ENCODE measurements around the gene NAT10. TPM values are rescaled to one million over a fixed set of nuclear protein-coding genes. Genes with fewer than 3 reads are reported as not detected.
"Not testable (repeated sequence)": the region's sequence is repeated elsewhere in the genome, so short reads cannot be mapped to it uniquely, and the experiment has no call there.

The NAT10 gene
- polyA plus RNA-seq (2013, experiment 1 of 2; ENCODE audit: insufficient read length): 43.0 TPM
- polyA plus RNA-seq (2013, experiment 2 of 2; ENCODE audit: insufficient read length): 41.2 TPM

DNA sequence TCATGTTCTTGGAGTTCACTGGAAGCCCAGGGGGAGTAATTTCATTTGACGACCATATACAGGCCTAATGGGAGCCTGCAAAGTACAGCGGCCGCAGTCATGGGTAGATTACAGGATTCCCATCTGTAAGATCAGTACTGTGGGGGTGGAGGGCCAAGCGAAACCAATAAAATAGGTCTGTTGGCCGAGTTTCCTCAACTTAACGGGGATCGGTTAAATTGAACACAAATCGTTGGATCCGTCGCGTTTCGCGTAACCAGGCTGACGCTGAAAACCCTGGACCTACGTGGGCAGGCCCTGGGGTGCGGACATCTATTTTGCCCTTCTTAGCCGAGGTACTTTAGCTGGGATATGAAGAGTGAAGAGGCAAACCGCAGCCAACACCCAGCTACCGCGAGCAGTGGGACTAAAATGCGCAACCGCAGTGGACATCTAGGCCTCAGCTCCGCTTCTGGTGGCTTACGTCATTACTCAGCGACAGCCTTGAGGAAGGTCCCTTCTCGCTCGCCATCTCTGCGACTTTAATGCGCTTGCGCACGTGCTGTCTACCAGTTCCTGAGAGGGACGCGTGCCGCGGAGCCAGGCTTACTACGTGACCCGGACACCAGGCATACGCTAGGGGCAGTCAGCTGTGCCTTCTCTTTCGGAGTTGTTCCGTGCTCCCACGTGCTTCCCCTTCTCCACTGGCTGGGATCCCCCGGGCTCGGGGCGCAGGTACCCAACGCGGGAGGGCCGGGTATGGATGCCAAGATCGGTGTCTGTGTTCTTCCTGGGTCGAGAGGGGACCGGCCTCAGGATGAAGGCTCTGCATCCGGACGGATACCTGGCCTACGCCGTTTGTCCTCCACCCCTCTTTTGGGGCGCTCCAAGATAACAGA, at the start of gene NAT10:
TSS of gene NAT10 (plus strand) at position 551 of the 878 bp plus-strand sequence. CDS start 2,597 bp downstream, outside the sequence.
- peak; percentile 99 for DNase-seq

DNA sequence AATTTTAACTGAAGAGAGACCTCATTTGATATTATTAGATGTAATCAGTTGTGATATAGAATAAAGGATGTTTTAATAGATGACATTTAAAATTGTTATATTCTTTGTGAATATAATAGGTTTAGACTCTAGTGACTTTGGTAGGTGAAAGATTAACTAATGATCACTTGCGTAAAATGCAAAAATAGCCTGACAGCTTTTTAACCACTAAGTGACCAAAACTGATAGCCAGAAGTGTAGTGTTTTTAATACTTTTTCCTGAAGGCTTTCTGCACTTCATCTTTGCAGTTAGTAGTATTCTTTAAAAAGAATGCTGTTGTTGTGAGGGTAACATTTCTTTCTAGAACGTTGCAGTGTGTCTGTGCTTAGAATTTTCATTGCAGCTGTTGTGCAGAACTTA, 48.8 kb upstream of the NAT10 start:
- no peak for DNase-seq

DNA sequence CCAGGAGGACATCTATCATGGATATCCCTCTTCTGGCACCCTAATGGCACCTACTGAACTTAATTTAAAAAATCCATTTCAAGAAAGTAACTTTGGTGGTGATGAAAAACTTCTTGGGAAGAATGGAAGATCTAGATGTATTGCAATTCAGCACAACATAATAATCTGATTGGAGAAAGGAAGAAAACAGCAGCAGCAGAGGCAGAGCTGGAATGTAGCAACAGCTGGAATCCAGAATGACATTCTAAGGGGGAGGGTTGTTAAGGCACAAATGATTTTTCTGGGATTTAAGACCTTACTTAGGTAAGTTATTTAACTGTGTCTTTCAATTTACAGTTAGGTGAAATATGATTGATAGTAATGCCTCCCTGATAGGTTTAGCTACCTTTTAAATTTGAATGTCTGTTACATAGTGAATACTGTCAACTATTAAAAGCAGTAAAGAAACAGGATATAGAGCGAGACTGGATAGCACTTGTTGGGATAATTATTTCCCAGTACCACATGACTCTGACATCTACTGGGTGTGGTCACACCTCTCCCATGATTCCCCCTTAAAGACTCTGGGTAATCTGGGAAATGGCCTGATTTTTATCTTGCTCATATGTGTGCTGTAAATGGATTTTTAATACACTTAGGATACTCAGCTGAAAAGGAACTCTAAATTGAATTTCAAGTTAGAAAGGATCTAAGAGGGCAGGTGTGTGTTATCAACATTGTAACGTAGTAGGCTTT, 42.2 kb upstream of the NAT10 start:
- DNase-seq: no peak

DNA sequence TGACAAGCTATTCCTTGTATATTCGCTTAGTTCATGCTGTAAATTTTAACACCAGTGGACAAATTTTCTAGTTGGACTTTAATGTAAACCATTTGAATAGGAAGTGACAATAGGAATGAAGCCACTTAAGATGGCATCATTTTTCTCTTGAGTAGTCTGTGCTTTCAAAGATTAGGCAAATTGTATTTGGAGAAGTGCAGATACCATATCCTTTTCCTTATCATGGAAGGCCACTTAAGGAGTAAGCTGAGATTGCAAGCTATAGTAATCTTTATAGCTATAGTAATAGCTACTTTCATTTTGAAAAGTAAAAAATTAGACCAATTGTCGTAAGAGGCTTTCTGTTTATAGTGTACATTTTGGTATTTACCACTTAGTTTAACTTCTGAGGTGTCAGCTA, 41.1 kb upstream of the NAT10 start:
- no peak for DNase-seq

DNA sequence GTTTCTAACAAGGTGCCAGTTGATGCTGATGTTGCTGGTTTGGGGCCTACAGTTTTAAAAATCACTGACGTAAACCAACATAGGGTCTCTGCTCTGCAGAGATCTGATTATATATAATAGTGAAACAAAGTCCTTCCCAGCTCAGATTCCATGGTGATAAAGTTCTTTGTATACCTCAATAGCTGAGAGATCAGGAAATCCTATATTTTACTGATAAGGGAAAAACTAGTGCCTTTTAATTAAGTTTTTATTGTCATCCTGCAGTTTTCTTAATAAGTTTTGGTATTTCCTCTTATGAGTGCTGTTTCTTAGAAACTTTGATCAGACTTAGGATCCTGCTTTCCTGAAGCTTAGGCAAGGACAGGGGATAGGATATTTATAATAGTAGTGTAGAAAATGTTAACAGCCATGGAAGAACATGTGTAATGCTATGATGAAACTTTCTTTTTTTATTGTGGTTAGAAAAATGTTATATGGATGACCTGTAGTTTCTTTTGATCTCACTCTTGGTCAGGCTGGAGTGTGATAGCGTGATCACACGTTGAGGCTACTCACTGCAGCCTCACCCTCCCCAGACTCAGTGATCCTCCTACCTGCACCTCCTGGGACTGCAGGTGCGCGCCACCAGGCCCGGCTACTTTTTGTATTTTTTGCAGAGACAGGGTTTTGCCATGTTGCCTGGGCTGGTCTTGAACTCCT, 39.8 kb upstream of the NAT10 start:
- no peak for DNase-seq

DNA sequence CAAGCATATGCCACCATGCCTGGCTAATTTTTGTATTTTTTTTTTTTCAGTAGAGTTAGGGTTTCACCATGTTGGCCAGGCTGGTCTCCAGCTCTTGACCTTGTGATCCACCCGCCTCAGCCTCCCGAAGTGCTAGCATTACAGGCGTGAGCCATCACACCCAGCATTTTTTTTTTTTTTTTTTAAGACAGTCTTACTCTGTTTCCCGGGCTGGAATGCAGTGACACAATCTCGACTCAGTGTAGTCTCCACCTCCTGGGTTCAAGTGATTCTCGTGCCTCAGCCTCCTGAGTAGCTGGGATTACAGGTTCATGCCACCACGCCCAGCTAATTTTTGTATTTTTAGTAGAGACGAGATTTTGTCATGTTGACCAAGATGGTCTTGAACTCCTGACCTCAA, 38.7 kb upstream of the NAT10 start:
- DNase-seq: not testable (repeated sequence)

DNA sequence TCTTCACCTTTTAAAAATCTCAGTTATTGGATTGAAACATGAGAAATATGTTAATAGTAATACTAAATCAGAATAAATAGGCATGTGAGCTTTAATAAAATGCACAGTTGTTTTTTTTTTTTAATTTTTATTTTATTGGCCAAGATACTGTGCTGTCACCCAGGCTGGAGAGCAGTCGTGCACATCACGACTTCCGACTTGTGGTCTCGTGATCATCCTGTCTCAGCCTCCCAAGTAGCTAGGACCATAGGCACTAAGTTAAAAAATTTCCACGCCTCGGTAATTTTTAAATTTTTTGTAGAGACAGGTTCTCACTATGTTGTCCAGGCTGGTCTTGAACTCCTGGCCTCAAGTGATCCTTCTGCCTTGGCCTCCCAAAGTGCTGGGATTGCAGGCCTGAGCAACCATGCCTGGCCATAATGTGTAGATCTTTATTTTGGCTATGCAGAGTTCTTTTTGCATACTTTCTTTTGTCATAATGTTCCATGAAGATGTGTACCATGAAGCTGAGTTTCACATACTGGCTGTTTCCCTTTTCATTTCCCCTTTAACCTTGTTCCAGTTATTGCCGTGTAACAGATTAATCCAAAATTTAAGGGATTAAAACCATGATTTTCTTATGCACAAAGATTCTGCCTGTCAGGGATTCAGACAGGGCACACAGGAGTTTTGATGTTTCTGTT, 37.9 kb upstream of the NAT10 start:
- no peak for DNase-seq

DNA sequence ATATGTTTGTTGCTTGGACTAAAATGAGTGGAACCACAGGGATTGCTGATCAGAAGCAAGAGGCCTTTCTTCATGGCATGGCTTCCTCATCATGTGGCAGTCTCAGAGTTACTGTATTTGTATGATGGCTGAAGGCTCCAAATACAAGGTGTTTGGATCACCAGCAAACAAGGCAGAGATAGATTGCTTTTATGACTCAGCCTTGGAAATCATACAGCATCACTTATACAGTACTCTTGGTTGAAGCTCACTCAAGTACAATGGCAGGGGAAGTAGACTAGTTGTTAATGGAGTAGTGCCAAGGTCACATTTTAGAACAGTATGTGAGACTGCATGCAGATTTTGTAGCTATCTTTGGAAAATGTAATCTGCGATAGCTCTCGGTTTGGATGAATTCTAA, 37.3 kb upstream of the NAT10 start:
- DNase-seq: no peak

DNA sequence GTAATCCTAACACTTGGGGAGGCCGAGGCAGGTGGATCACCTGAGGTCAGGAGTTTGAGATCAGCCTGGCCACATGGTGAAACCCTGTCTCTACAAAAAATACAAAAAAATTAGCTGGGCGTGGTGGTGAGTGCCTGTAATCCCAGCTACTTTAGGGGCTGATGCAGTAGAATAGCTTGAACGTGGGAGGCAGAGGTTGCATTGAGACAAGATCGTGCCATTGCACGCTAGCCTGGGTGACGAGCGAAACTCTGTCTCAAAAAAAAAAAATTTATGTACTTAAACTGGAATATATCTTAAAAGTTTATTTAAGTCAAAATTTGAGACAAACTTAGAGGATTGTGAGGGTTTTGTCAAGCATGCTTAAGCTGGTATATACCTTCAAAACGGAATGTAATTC, 34.1 kb upstream of the NAT10 start:
- not testable (repeated sequence) for DNase-seq

DNA sequence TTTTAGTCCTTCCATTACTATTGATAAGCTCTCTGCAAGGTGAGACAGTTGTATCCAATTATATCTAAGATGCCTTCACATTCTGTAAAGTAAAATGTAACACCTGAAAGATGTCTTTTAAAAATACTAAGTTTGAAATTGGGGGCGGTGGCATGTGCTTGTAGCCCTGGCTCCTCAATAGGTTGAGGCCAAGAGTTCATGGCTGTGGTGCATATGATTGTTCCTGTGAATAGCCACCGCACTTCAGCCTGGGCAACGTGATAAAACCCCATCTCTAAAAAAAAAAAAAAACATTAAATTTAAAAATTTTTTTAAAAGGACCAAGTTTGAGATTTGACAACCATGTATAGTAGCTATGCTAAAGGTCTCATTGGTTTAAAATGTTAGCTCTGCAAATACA, 33.4 kb upstream of the NAT10 start:
- no peak for DNase-seq

DNA sequence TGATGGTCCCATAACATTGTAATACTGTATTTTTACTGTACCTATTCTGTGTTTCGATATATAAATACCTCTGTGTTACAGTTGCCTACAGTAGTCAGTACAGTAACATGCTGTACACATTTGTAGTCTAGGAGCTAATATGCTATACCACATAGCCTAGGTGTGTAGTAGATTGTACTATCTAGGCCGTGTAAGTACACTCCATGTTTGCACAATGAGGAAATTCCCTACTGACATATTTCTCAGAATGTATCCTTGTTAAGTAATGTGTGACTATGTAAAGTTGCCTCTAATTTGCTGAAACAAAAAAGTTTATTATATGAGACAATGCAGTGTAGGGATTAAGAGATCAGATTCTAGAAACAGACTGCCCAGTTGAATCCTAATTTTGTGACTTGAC, 32.6 kb upstream of the NAT10 start:
- no peak for DNase-seq

DNA sequence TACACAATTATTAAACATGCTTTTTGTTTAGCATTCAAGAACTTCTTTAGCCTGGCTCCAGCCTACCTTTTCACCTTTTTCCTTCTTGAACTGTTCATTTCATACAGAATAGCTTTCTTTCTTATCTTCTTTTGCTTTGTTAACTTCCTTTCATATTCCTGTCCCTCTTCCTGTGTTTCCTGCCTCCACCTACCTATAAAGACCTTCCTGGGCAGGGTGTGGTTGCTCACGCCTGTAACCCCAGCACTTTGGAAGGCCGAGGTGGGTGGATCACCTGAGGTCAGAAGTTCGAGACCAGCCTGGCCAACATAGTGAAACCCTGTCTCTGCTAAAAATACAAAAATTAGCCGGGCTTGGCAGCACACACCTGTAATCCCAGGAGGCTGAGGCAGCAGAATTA, 31.0 kb upstream of the NAT10 start:
- DNase-seq: no peak

DNA sequence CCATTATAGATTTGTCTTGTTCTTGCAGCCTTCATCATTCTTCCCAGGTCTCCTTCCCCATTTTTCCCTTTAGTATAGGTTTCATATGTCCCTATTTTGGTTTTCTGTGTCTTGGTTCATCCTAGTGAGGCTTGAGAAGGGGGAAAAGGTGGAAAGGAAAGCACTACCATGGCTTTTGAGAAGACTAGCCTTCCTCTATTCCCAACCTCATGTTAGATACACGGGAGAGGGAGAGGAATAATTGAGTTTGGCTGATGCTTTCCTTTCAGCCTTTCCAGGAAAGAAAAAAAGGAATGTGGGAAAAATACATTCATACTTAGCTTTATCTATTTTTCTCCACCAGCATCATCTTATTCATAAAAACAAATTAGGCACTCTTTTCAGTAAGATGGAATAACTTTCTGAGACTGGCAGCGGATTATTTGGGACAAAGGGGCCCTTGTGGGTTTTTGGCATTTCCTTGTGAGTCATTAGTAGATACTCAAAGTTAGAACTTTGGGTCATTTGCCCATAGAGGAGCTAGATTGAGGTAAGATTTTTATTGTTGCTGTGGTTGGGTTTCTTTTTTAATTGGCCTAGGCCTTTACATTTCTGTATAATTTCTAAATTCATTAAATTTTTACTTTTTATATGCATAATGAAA, 30.1 kb upstream of the NAT10 start:
- DNase-seq: peak; percentile 52

DNA sequence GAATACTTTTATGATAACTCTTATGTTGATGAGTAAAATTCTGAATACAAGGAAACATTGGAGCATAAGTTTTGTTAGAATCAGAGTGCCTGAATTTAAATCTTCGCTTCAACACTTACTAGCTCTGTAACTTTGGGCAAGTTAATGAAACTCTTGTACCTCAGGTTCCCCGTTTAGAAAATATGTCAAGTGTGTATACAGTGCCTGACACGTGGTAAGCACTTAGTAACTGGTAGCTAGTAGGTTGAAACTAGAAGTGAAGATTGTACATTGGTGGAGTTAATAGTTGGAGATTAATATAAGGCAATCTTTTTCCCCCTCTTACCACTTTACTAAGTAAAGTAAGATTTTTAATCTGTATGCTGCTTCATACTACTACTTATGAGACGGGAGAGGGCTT, 24.8 kb upstream of the NAT10 start:
- no peak for DNase-seq

DNA sequence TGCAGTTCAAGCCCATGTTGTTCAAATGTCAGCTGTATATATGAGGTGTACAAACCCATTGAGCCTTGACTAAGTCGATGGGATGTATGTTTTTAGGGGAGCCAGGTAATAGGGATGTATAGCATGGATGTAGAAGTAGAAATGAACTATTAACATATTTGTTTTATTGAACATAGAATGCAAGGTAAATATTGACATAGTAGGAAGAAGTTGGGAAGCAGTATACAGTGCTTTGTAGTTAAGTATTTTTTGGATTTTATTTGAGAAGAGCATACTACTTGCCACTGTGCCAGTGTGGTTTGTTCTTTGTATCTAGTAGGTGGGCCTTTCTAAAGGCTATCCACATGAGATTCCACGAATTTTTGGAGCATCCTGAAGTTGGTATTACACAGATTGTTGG, 20.8 kb upstream of the NAT10 start:
- DNase-seq: no peak

DNA sequence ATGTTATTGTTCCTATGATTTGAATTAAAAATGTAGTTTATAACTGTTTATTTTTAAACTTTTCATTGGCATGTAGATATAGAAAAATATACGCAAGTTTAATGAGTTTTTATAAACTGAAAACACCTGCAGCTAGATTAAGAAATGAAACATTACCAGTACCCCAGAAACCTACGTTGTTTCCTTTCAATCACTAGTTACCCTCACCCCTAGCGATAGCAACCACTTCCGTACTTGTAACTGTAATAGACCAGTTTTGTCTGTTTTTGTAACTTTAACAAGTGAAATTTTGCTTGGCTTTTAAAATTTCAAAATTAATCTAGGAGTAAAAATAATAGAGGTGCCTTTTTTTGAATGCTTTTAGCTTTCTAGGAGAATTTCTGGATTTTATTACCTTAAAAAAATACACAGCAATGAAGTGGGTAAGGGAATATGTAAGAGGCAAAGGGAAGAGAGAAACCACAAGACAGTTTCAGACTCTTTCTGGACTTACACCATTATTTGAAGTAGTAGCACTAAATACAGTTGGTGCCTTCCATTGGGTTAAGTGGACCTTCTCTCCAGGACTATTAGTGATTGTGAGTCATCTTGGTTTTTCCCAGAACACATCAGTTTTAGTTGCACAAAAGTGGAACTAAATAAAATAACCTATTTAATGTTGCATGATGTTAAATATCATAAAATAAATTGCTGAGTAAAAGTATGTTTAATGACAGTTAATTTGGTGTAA, 18.7 kb upstream of the NAT10 start:
- no peak for DNase-seq

DNA sequence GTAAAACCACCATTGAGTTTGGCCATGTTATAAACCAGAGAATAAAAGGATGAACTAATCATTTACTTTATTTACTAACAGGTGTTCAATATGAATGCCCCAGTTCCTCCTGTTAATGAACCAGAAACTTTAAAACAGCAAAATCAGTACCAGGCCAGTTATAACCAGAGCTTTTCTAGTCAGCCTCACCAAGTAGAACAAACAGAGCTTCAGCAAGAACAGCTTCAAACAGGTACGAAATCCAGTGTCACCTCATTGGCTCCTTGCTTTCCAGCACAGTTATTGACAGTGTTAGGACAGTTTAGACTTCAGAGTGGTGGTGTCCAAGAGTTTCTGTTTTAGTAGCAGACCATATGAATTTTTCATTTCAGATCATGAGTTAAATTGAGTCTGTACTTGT, 13.6 kb upstream of the NAT10 start:
- DNase-seq: no peak

DNA sequence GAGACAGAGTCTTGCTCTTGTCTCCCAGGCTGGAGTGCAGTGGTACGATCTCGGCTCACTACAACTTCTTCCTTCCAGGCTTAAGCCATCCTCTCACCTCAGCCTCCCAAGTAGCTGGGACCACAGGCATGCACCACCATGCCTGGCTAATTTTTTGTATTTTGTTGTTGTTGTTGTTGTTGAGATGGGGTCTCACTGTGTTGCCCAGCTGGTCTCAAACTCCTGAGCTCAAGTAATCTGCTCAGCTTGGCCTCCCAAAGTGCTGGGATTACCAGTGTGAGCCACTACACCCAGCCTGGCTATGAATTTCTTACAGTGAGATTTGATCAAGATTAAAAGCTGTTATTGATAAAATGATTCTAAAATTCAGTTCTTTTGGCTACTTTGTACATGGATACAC, 10.5 kb upstream of the NAT10 start:
- not testable (repeated sequence) for DNase-seq

DNA sequence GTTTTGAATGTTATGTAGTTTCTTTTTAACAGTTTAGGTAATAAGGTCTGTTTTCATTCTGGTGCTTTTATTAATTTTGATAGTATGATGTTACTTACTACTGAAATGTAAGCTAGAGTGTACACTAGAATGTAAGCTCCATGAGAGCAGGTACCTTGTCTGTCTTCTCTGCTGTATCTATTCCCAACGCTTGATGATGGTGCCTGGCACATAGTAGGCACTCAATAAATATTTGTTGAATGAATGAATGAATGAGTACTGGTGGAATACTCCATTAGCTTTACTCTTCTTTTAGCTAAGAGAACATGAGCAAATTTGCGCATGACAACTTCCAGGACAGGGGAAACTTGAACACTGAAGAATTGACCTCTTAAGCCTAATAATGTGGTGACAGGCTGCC, 6.6 kb upstream of the NAT10 start:
- DNase-seq: no peak

DNA sequence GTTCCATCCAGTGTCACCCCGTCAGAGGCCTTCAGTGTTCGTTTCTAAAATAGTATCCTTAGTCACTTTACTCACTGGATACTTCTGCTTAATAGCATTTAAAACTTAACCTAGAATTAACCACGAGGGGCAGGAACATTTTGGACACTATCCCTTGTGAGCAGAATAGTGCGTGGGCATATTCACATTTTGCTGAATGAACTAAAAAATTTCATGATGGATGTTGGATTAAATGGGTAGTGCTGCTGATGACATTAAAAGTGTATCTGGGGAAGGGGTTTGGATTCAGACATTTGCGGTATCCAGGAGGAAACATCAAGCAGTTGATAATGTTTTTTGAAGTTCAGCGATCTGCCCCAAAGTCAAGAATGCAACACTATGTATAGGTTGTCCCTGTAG, 750 bp upstream of the NAT10 start:
- DNase-seq: no peak

DNA sequence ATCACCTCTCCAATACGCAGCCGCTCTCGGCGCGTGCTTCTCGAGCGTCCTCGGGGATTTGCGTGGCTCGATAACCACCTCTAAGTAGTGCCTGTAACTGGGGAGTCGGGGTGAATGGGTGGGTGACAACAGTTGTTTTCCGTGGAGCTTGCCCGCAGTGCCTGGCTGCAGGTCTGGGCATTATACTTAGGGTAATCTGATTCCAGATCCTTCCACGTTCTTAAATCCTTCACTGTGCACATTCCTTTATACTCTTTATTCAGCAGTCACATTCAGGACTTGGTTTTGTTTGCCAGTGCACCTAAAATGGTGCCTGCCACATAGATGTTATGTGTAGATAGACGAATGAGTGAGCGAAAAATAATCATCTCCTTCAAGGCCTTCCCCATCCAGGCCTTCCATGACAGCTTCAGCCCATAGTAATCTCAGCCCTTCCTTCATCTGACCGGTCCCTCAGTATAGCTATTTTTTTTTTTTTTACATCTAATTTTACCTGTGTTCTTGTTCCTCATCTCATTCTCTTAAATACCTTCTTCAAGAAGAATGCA, 602 bp downstream of the NAT10 start:
- no peak for DNase-seq

Data from fibroblast of skin of abdomen (primary cell).